ENCODE measurements around the gene MPHOSPH8.

The MPHOSPH8 gene

GRCh38 chr13:19590423-19590822 lies 43.0 kb upstream of the MPHOSPH8 start:
- TF ChIP-seq POLR2AphosphoS5 (IDR thresholded peaks at IDR 0.05; ENCODE audit: low read depth, low read length), result no peak
- no peak for TF ChIP-seq SIN3A (IDR thresholded peaks at IDR 0.05; ENCODE audit: borderline replicate concordance, insufficient read depth, low read length)
- no peak for TF ChIP-seq REST (IDR thresholded peaks at IDR 0.05; ENCODE audit: insufficient read depth in 1 of 2, low read depth in 2 of 2, low read length in 2 of 2)
- TF ChIP-seq FOXP2 (optimal IDR thresholded peaks at IDR 0.05; ENCODE audit: borderline replicate concordance, extremely low read depth, extremely low read length, insufficient read depth), result no peak
- TF ChIP-seq TAF1 (IDR thresholded peaks at IDR 0.05; ENCODE audit: borderline replicate concordance, insufficient read depth, low read length), result no peak

- TF ChIP-seq REST (IDR thresholded peaks at IDR 0.05; ENCODE audit: insufficient read depth in 1 of 2, low read depth in 2 of 2, low read length in 2 of 2), result no peak
- no peak for TF ChIP-seq POLR2AphosphoS5 (IDR thresholded peaks at IDR 0.05; ENCODE audit: low read depth, low read length)
- no peak for TF ChIP-seq TAF1 (IDR thresholded peaks at IDR 0.05; ENCODE audit: borderline replicate concordance, insufficient read depth, low read length)
- no peak for TF ChIP-seq SIN3A (IDR thresholded peaks at IDR 0.05; ENCODE audit: borderline replicate concordance, insufficient read depth, low read length)
- no peak for TF ChIP-seq FOXP2 (optimal IDR thresholded peaks at IDR 0.05; ENCODE audit: borderline replicate concordance, extremely low read depth, extremely low read length, insufficient read depth)
These were observed 41.6 kb upstream of the MPHOSPH8 start for GRCh38 chr13:19591864-19592263.

GRCh38 chr13:19592657-19593180 lies 40.7 kb upstream of the MPHOSPH8 start:
- TF ChIP-seq TAF1 (IDR thresholded peaks at IDR 0.05; ENCODE audit: borderline replicate concordance, insufficient read depth, low read length), result no peak
- no peak for TF ChIP-seq FOXP2 (optimal IDR thresholded peaks at IDR 0.05; ENCODE audit: borderline replicate concordance, extremely low read depth, extremely low read length, insufficient read depth)
- no peak for TF ChIP-seq SIN3A (IDR thresholded peaks at IDR 0.05; ENCODE audit: borderline replicate concordance, insufficient read depth, low read length)
- TF ChIP-seq REST (IDR thresholded peaks at IDR 0.05; ENCODE audit: insufficient read depth in 1 of 2, low read depth in 2 of 2, low read length in 2 of 2), result no peak
- TF ChIP-seq POLR2AphosphoS5 (IDR thresholded peaks at IDR 0.05; ENCODE audit: low read depth, low read length), result no peak

GRCh38 chr13:19596086-19596485 lies 37.4 kb upstream of the MPHOSPH8 start:
- TF ChIP-seq SIN3A (IDR thresholded peaks at IDR 0.05; ENCODE audit: borderline replicate concordance, insufficient read depth, low read length) (no peak), REST (IDR thresholded peaks at IDR 0.05; ENCODE audit: insufficient read depth in 1 of 2, low read depth in 2 of 2, low read length in 2 of 2) (no peak), FOXP2 (optimal IDR thresholded peaks at IDR 0.05; ENCODE audit: borderline replicate concordance, extremely low read depth, extremely low read length, insufficient read depth) (no peak)

- no peak for TF ChIP-seq TAF1 (IDR thresholded peaks at IDR 0.05; ENCODE audit: borderline replicate concordance, insufficient read depth, low read length)
- no peak for TF ChIP-seq FOXP2 (optimal IDR thresholded peaks at IDR 0.05; ENCODE audit: borderline replicate concordance, extremely low read depth, extremely low read length, insufficient read depth)
- no peak for TF ChIP-seq REST (IDR thresholded peaks at IDR 0.05; ENCODE audit: insufficient read depth in 1 of 2, low read depth in 2 of 2, low read length in 2 of 2)
- no peak for TF ChIP-seq SIN3A (IDR thresholded peaks at IDR 0.05; ENCODE audit: borderline replicate concordance, insufficient read depth, low read length)
- TF ChIP-seq POLR2AphosphoS5 (IDR thresholded peaks at IDR 0.05; ENCODE audit: low read depth, low read length), result no peak
These were observed 36.5 kb upstream of the MPHOSPH8 start for GRCh38 chr13:19596960-19597361.
